WTC11 (cell line): Measurements from ENCODE around the gene HDAC5. TPM values are rescaled to one million over a fixed set of nuclear protein-coding genes. Genes with fewer than 3 reads are reported as not detected.
A peak's percentile ranks its signal among the peaks of the same experiment; 100 is the strongest.

ENCODE experiments used
- ATAC-seq: fragments of 200-7000 bp; cut with Tn5 transposase; 2 replicates; pipeline ENCODE4 v1.10.0; 2021; ENCODE audit warnings: mild to moderate bottlenecking, moderate library complexity
- CTCF ChIA-PET: fragments of 300-600 bp; sonication (Branson Sonifier 250); formaldehyde crosslinking; loops from one replicate; lab custom pipeline; 2021; ENCODE audit warnings: antibody characterized with exemption; lab: Charles Lee
- POLR2A ChIA-PET: fragments of 350-600 bp; sonication (Branson Sonifier 250); formaldehyde crosslinking; loops from one replicate; lab custom pipeline; 2021; ENCODE audit warnings: antibody characterized with exemption; lab: Charles Lee
- DNase-seq: peaks from one replicate; pipeline ENCODE4 v3.0.0; 2021; ENCODE audit warnings: low spot score
- H3K27ac Mint-ChIP-seq: 2 replicates; pipeline ENCODE4 v1.8.0; 2021; ENCODE audit warnings: mixed read lengths
- H3K27me3 Mint-ChIP-seq: 2 replicates; pipeline ENCODE4 v1.8.0; 2021; ENCODE audit warnings: low read depth, mild to moderate bottlenecking, moderate library complexity, mixed read lengths
- H3K36me3 Mint-ChIP-seq: 2 replicates; pipeline ENCODE4 v1.8.0; 2021; ENCODE audit warnings: mixed read lengths
- H3K4me1 Mint-ChIP-seq: 2 replicates; pipeline ENCODE4 v1.8.0; 2022; ENCODE audit warnings: mixed read lengths
- H3K4me3 Mint-ChIP-seq: 2 replicates; pipeline ENCODE4 v1.8.0; 2021; ENCODE audit warnings: mild to moderate bottlenecking, moderate library complexity, mixed read lengths
- H3K9me3 Mint-ChIP-seq: 2 replicates; pipeline ENCODE4 v1.8.0; 2021; ENCODE audit warnings: mixed read lengths
- FOXK1 ChIP-seq: sonication (generic); formaldehyde crosslinking; IDR thresholded peaks from 2 replicates; pipeline ENCODE4 v1.8.0; 2022; ENCODE audit warnings: mild to moderate bottlenecking, moderate library complexity, missing genetic modification reagents
- NFYB ChIP-seq: sonication (generic); formaldehyde crosslinking; conservative IDR thresholded peaks from 2 replicates; pipeline ENCODE4 v1.8.0; 2022; ENCODE audit warnings: low read depth, missing genetic modification reagents
- PREB ChIP-seq: sonication (generic); formaldehyde crosslinking; IDR thresholded peaks from 2 replicates; pipeline ENCODE4 v1.8.1; 2022; ENCODE audit warnings: mild to moderate bottlenecking, missing genetic modification reagents, moderate library complexity, borderline replicate concordance
- TCF7 ChIP-seq: sonication (generic); formaldehyde crosslinking; IDR thresholded peaks from 2 replicates; pipeline ENCODE4 v1.8.0; 2022; ENCODE audit warnings: mild to moderate bottlenecking, low read depth, missing genetic modification reagents, moderate library complexity
- TEAD4 ChIP-seq: sonication (generic); formaldehyde crosslinking; IDR thresholded peaks from 2 replicates; pipeline ENCODE4 v1.8.0; 2022; ENCODE audit warnings: mild to moderate bottlenecking, missing genetic modification reagents
- ZNF263 ChIP-seq: sonication (generic); formaldehyde crosslinking; IDR thresholded peaks from 2 replicates; pipeline ENCODE4 v1.8.1; 2022; ENCODE audit warnings: low read depth, mild to moderate bottlenecking, moderate library complexity, missing genetic modification reagents
- ZNF416 ChIP-seq: fragments of 250-450 bp; sonication (Bioruptor Pico); IDR thresholded peaks from 2 replicates; pipeline ENCODE4 v1.9.0; 2021; ENCODE audit warnings: mild to moderate bottlenecking, inconsistent platforms
- ZNF423 ChIP-seq: fragments of 250-450 bp; sonication (Bioruptor Pico); IDR thresholded peaks from 2 replicates; pipeline ENCODE4 v2.1.2; 2022; ENCODE audit warnings: mild to moderate bottlenecking, moderate library complexity
- total RNA-seq: library from RNA; stranded (reverse); gene quantifications from 3 replicates; pipeline ENCODE4 v1.2.3, GENCODE V29; 2021
- TF ChIP-seq, protein P1 (sequence below): sonication (generic); formaldehyde crosslinking; IDR thresholded peaks from 2 replicates; pipeline ENCODE4 v1.8.1; 2023; ENCODE audit warnings: mild to moderate bottlenecking, missing genetic modification reagents
- TF ChIP-seq, protein P2 (sequence below): sonication (generic); formaldehyde crosslinking; conservative IDR thresholded peaks from 2 replicates; pipeline ENCODE4 v1.8.1; 2022; ENCODE audit warnings: mild to moderate bottlenecking, missing genetic modification reagents
- TF ChIP-seq, protein P3 (sequence below): sonication (generic); formaldehyde crosslinking; IDR thresholded peaks from 2 replicates; pipeline ENCODE4 v1.8.0; 2022; ENCODE audit warnings: mild to moderate bottlenecking, missing genetic modification reagents
- TF ChIP-seq, protein P4 (sequence below): sonication (generic); formaldehyde crosslinking; IDR thresholded peaks from 2 replicates; pipeline ENCODE4 v1.8.0; 2022; ENCODE audit warnings: missing genetic modification reagents
- TF ChIP-seq, protein P5 (sequence below): sonication (generic); formaldehyde crosslinking; conservative IDR thresholded peaks from 2 replicates; pipeline ENCODE4 v1.8.1; 2023; ENCODE audit warnings: mild to moderate bottlenecking, low read depth, missing genetic modification reagents, moderate library complexity

The HDAC5 gene
- total RNA-seq, 1 experiment from 2014 or later, result 61.6 TPM

DNA sequence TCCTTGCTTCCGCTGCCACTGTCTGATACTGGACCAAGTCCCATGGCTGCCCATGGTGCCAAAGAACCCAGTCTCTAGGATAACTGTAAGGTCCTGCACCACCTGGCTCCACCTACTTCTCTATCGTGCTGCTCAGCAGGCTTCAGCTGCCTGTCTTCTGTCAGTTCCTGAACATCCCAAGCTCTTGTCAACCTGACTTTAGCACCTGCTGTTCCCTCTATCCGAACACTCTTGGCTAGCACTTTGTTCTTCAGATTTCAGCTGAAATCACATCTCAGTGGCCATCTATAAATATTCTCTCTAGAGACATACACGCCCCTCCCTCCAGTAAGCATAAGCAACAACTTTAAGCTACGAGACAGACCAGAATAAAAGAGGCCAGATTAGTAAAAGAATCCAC is 93.7 kb downstream of the HDAC5 start:
- no peak for DNase-seq
- CTCF ChIA-PET, result interaction anchor here (1.4 to 1.8 kb wide), 2 partner anchors 12 to 138 kb away, joined by 3 to 9 read pairs; no protein-coding TSS in a partner anchor
- no peak for TF ChIP-seq FOXK1
- TF ChIP-seq, protein P1, sequence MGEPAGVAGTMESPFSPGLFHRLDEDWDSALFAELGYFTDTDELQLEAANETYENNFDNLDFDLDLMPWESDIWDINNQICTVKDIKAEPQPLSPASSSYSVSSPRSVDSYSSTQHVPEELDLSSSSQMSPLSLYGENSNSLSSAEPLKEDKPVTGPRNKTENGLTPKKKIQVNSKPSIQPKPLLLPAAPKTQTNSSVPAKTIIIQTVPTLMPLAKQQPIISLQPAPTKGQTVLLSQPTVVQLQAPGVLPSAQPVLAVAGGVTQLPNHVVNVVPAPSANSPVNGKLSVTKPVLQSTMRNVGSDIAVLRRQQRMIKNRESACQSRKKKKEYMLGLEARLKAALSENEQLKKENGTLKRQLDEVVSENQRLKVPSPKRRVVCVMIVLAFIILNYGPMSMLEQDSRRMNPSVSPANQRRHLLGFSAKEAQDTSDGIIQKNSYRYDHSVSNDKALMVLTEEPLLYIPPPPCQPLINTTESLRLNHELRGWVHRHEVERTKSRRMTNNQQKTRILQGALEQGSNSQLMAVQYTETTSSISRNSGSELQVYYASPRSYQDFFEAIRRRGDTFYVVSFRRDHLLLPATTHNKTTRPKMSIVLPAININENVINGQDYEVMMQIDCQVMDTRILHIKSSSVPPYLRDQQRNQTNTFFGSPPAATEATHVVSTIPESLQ, result no peak
- no peak for TF ChIP-seq ZNF416 (CRISPR knock-in tag)
- TF ChIP-seq, protein P2, sequence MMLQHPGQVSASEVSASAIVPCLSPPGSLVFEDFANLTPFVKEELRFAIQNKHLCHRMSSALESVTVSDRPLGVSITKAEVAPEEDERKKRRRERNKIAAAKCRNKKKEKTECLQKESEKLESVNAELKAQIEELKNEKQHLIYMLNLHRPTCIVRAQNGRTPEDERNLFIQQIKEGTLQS (CRISPR knock-in tag), result no peak
- TF ChIP-seq ZNF263 (CRISPR knock-in tag), result no peak
- TF ChIP-seq, protein P3, sequence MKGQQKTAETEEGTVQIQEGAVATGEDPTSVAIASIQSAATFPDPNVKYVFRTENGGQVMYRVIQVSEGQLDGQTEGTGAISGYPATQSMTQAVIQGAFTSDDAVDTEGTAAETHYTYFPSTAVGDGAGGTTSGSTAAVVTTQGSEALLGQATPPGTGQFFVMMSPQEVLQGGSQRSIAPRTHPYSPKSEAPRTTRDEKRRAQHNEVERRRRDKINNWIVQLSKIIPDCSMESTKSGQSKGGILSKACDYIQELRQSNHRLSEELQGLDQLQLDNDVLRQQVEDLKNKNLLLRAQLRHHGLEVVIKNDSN (CRISPR knock-in tag), result no peak
- no peak for TF ChIP-seq TEAD4 (CRISPR knock-in tag)
- TF ChIP-seq TCF7 (CRISPR knock-in tag), result no peak
- TF ChIP-seq, protein P4, sequence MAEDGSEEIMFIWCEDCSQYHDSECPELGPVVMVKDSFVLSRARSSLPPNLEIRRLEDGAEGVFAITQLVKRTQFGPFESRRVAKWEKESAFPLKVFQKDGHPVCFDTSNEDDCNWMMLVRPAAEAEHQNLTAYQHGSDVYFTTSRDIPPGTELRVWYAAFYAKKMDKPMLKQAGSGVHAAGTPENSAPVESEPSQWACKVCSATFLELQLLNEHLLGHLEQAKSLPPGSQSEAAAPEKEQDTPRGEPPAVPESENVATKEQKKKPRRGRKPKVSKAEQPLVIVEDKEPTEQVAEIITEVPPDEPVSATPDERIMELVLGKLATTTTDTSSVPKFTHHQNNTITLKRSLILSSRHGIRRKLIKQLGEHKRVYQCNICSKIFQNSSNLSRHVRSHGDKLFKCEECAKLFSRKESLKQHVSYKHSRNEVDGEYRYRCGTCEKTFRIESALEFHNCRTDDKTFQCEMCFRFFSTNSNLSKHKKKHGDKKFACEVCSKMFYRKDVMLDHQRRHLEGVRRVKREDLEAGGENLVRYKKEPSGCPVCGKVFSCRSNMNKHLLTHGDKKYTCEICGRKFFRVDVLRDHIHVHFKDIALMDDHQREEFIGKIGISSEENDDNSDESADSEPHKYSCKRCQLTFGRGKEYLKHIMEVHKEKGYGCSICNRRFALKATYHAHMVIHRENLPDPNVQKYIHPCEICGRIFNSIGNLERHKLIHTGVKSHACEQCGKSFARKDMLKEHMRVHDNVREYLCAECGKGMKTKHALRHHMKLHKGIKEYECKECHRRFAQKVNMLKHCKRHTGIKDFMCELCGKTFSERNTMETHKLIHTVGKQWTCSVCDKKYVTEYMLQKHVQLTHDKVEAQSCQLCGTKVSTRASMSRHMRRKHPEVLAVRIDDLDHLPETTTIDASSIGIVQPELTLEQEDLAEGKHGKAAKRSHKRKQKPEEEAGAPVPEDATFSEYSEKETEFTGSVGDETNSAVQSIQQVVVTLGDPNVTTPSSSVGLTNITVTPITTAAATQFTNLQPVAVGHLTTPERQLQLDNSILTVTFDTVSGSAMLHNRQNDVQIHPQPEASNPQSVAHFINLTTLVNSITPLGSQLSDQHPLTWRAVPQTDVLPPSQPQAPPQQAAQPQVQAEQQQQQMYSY (CRISPR knock-in tag), result no peak
- TF ChIP-seq, protein P5, sequence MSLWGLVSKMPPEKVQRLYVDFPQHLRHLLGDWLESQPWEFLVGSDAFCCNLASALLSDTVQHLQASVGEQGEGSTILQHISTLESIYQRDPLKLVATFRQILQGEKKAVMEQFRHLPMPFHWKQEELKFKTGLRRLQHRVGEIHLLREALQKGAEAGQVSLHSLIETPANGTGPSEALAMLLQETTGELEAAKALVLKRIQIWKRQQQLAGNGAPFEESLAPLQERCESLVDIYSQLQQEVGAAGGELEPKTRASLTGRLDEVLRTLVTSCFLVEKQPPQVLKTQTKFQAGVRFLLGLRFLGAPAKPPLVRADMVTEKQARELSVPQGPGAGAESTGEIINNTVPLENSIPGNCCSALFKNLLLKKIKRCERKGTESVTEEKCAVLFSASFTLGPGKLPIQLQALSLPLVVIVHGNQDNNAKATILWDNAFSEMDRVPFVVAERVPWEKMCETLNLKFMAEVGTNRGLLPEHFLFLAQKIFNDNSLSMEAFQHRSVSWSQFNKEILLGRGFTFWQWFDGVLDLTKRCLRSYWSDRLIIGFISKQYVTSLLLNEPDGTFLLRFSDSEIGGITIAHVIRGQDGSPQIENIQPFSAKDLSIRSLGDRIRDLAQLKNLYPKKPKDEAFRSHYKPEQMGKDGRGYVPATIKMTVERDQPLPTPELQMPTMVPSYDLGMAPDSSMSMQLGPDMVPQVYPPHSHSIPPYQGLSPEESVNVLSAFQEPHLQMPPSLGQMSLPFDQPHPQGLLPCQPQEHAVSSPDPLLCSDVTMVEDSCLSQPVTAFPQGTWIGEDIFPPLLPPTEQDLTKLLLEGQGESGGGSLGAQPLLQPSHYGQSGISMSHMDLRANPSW (CRISPR knock-in tag), result no peak
- TF ChIP-seq NFYB (CRISPR knock-in tag), result no peak
- no peak for TF ChIP-seq PREB (CRISPR knock-in tag)
- TF ChIP-seq ZNF423 (CRISPR knock-in tag), result no peak
- TF ChIP-seq, all 79 proteins: peak for 0
- Mint-ChIP-seq H3K27me3 (no peaks in the 10 kb centered on the region), H3K36me3 (peaks cover 40% of the 10 kb centered on the region), H3K4me3 (no peak overlapping the region), H3K27ac (peak overlapping the region; percentile 30; the same call in 1 of the 2 replicates), H3K9me3 (no peaks in the 10 kb centered on the region), H3K4me1 (no peaks in the 10 kb centered on the region)
- no peak for ATAC-seq
- POLR2A ChIA-PET, result interaction anchor here (0.9 kb wide), 1 partner anchor 24 kb away, joined by 3 read pairs; no protein-coding TSS in a partner anchor

Other genes with a start within 250 kb of the HDAC5 start
- 29.3 to 31.4 TPM (median 29.9 TPM) in 3 replicates for gene MPP2, start 216.1 kb downstream of the HDAC5 start, total RNA-seq
- gene PPY, start 181.2 kb downstream of the HDAC5 start, total RNA-seq, result not detected in 3 replicates
- gene PYY, start 169.7 kb downstream of the HDAC5 start, total RNA-seq, result 0.72 to 1.1 TPM (median 0.94 TPM) in 3 replicates
- 6.1 to 8.6 TPM (median 7.6 TPM) in 3 replicates for gene NAGS, start 119.0 kb downstream of the HDAC5 start, total RNA-seq
- gene TMEM101, start 108.7 kb downstream of the HDAC5 start, total RNA-seq, result 32.1 to 36.3 TPM (median 32.7 TPM) in 3 replicates
- gene LSM12, start 57.0 kb downstream of the HDAC5 start, total RNA-seq, result 96.8 to 102 TPM (median 98.0 TPM) in 3 replicates
- gene G6PC3, start 52.9 kb downstream of the HDAC5 start, total RNA-seq, result 121 to 122 TPM (median 121 TPM) in 3 replicates
- gene HROB, start 18.3 kb upstream of the HDAC5 start, total RNA-seq, result 22.4 to 23.9 TPM (median 23.7 TPM) in 3 replicates
- gene ASB16, start 47.1 kb upstream of the HDAC5 start, total RNA-seq, result 0.11 to 0.23 TPM (median 0.14 TPM) in 3 replicates
- 21.9 to 26.9 TPM (median 25.3 TPM) in 3 replicates for gene TMUB2, start 63.3 kb upstream of the HDAC5 start, total RNA-seq
- 113 to 124 TPM (median 114 TPM) in 3 replicates for gene ATXN7L3, start 76.2 kb upstream of the HDAC5 start, total RNA-seq
- 69.5 to 77.1 TPM (median 75.9 TPM) in 3 replicates for gene UBTF, start 96.0 kb upstream of the HDAC5 start, total RNA-seq
- 0.05 to 0.14 TPM in 2 of 3 replicates, not detected in the other for gene SLC4A1, start 144.5 kb upstream of the HDAC5 start, total RNA-seq
- 5.1 to 6.5 TPM (median 5.2 TPM) in 3 replicates for gene RUNDC3A, start 185.0 kb upstream of the HDAC5 start, total RNA-seq
- gene SLC25A39, start 201.2 kb upstream of the HDAC5 start, total RNA-seq, result 254 to 271 TPM (median 268 TPM) in 3 replicates
- gene GRN, start 221.7 kb upstream of the HDAC5 start, total RNA-seq, result 177 to 185 TPM (median 185 TPM) in 3 replicates
- gene FAM171A2, start 240.2 kb upstream of the HDAC5 start, total RNA-seq, result 28.2 to 29.9 TPM (median 28.5 TPM) in 3 replicates